HUES6 (cell line): Measurements from ENCODE around the gene SPRR1A.

Experiments
- H3K27ac ChIP-seq: 2 replicates; pipeline ENCODE4 v1.7.0; 2013; ENCODE audit warnings: low read depth, mild to moderate bottlenecking, low read length, inconsistent platforms
- H3K27me3 ChIP-seq: 2 replicates; pipeline ENCODE4 v1.6.1; 2013; ENCODE audit warnings: low read length; ENCODE audit not compliant: control insufficient read depth, insufficient read depth
- H3K36me3 ChIP-seq: 2 replicates; pipeline ENCODE4 v1.6.1; 2013; ENCODE audit warnings: low read length; ENCODE audit not compliant: control insufficient read depth, insufficient read depth
- H3K4me1 ChIP-seq: 2 replicates; pipeline ENCODE4 v1.6.1; 2013; ENCODE audit warnings: low read length; ENCODE audit not compliant: control insufficient read depth, insufficient read depth
- H3K4me3 ChIP-seq: 2 replicates; pipeline ENCODE4 v1.5.1; 2013; ENCODE audit warnings: low read depth, low read length
- H3K9ac ChIP-seq: one replicate; pipeline ENCODE4 v1.6.1; 2013; ENCODE audit warnings: mild to moderate bottlenecking, low read length
- H3K9me3 ChIP-seq: 2 replicates; pipeline ENCODE4 v1.6.1; 2013; ENCODE audit warnings: low read depth, low read length; ENCODE audit not compliant: control insufficient read depth, insufficient read depth

SPRR1A gene

DNA sequence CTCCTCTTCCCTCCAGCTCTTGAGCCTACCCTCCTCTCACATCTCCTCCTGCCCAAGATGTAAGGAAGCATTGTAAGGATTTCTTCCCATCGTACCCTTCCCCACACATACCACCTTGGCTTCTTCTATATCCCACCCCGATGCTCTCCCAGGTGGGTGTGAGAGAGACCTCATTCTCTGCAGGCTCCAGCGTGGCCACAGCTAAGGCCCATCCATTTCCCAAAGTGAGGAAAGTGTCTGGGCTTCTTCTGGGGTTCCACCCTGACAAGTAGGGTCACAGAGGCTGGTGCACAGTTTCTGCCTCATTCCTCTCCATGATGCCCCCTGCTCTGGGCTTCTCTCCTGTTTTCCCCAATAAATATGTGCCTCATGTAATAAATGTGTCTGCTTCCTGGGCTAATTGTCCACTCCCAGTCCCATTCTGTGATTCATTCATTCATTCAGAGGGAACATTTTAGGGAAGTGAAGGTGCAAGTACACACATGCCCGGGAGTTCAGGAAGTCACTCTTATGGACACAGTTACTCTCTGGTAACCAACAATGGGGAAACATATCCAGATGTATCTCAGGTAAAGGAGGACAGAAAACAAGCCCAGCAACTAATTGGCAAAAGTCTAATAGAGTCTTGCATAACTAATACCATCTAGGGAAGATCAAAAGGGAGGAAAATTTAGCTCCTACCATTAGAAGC, 11.5 kb upstream of the SPRR1A start:
- Histone ChIP-seq H3K4me3 (no peak overlapping the region), H3K4me1 (no peaks in the 10 kb centered on the region), H3K36me3 (no peaks in the 10 kb centered on the region), H3K27ac (no peak overlapping the region), H3K9ac (no peak overlapping the region), H3K9me3 (no peaks in the 10 kb centered on the region; the same call in 1 of the 2 replicates), H3K27me3 (peaks cover 8% of the 10 kb centered on the region; the same call in 1 of the 2 replicates)

DNA sequence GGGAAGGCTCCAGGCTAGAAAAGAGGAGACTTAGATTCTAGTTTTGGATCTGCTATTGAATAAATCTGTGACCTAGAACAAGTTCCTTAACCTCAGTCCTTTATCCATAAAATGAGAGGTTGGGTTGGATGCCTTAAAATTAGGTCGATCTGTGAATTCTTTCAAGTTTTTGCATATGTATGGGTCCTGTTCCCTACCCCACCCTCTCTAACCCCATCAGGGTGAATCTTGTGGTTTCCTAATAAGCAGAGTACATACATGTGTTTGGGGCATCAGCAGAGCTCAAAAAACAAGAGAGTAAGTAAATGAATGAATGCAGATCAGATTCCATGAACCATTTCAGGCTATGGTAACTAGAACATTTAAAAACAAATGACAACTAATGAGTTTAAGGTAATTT, 7.2 kb upstream of the SPRR1A start:
- no peak overlapping the region for H3K9ac ChIP-seq
- H3K27ac ChIP-seq: no peak overlapping the region
- no peaks in the 10 kb centered on the region for H3K4me1 ChIP-seq
- no peaks in the 10 kb centered on the region; the same call in 1 of the 2 replicates for H3K9me3 ChIP-seq
- H3K27me3 ChIP-seq: peaks cover 16% of the 10 kb centered on the region
- H3K4me3 ChIP-seq: no peak overlapping the region
- H3K36me3 ChIP-seq: no peaks in the 10 kb centered on the region

- Histone ChIP-seq H3K4me1 (no peaks in the 10 kb centered on the region), H3K27ac (no peak overlapping the region), H3K36me3 (no peaks in the 10 kb centered on the region), H3K9me3 (no peaks in the 10 kb centered on the region; the same call in 1 of the 2 replicates), H3K9ac (no peak overlapping the region), H3K4me3 (no peak overlapping the region), H3K27me3 (peaks cover 12% of the 10 kb centered on the region)
Observed at GRCh38 chr1:152977614-152978013, 6.3 kb upstream of the SPRR1A start.

DNA sequence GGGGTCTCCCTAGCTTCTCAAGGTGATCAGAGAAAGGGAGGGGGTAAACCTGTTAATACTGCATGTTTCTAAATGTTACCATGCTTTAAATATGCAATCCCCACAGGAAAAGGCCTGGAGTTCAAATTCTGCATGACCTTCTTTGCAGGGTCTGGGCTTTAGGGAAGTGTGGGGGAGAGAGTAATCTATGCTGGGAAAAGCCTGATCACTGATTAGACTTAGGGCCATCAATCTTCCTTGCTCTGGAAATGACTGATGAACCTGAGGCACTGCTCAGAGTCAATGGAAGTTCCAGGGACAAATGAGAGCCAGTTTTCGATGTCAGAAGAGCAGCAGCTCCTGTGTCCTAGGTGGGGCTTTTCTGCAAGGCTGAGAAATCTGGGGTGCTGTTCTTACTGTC, 3.2 kb upstream of the SPRR1A start:
- H3K27ac ChIP-seq: no peak overlapping the region
- H3K4me3 ChIP-seq: no peak overlapping the region
- H3K4me1 ChIP-seq: no peaks in the 10 kb centered on the region
- no peaks in the 10 kb centered on the region for H3K36me3 ChIP-seq
- H3K27me3 ChIP-seq: peaks cover 9% of the 10 kb centered on the region
- no peaks in the 10 kb centered on the region; the same call in 1 of the 2 replicates for H3K9me3 ChIP-seq
- no peak overlapping the region for H3K9ac ChIP-seq

GRCh38 chr1:152981146-152981871, 2.6 kb upstream of the SPRR1A start:
- Histone ChIP-seq H3K9me3 (no peaks in the 10 kb centered on the region; the same call in 1 of the 2 replicates), H3K9ac (no peak overlapping the region), H3K4me3 (no peak overlapping the region), H3K36me3 (no peaks in the 10 kb centered on the region), H3K27me3 (peaks cover 12% of the 10 kb centered on the region), H3K4me1 (no peaks in the 10 kb centered on the region), H3K27ac (no peak overlapping the region)

DNA sequence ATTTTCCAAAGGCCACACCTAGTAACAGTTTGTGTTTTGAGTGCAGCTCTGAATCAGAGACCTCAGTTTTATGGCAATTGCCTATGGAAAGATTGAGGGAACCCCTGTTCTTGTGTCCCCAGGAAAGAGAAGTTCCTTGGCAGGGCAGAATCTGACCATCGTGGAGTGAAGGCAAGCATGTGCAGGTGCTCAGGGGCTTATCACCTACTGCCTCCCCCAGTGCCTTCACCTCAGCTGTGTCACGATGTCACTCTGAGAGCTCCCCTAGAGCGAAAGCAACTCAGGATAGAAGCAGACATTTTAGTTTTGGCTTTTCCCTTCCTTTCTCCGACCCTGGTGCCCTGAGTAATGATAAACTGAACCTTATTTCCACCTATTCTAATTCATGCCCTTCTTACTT, 1.8 kb upstream of the SPRR1A start:
- H3K4me1 ChIP-seq: no peaks in the 10 kb centered on the region
- H3K27me3 ChIP-seq: peaks cover 12% of the 10 kb centered on the region
- H3K4me3 ChIP-seq: no peak overlapping the region
- H3K36me3 ChIP-seq: no peaks in the 10 kb centered on the region
- H3K9ac ChIP-seq: no peak overlapping the region
- H3K27ac ChIP-seq: no peak overlapping the region
- H3K9me3 ChIP-seq: no peaks in the 10 kb centered on the region; the same call in 1 of the 2 replicates

- Histone ChIP-seq H3K36me3 (no peaks in the 10 kb centered on the region), H3K27me3 (peaks cover 7% of the 10 kb centered on the region), H3K4me3 (no peak overlapping the region), H3K27ac (no peak overlapping the region), H3K4me1 (no peaks in the 10 kb centered on the region), H3K9ac (no peak overlapping the region), H3K9me3 (no peaks in the 10 kb centered on the region; the same call in 1 of the 2 replicates)
Observed at GRCh38 chr1:152983234-152983633, 647 bp upstream of the SPRR1A start.

DNA sequence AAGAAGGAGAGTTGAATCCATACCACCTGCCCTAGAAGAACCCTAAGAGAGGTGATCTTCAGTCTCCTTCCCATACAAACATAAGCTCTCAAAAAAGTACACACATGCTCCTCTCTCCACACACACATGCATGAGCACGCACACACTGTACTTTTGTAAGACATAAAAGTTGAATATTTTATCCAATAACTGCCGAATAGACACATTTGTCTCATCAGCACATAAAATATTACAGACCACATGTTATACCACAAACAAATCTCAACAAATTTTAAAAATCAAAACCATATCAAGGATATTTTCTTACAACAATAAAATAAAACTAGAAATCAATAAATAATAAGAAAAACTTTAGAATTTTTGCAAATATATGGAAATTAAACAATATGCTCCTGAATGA, 2.7 kb downstream of the SPRR1A start:
- Histone ChIP-seq H3K36me3 (no peaks in the 10 kb centered on the region), H3K27me3 (peaks cover 4% of the 10 kb centered on the region; the same call in 1 of the 2 replicates), H3K27ac (no peak overlapping the region), H3K4me3 (no peak overlapping the region), H3K4me1 (no peaks in the 10 kb centered on the region), H3K9me3 (no peaks in the 10 kb centered on the region; the same call in 1 of the 2 replicates), H3K9ac (no peak overlapping the region)

DNA sequence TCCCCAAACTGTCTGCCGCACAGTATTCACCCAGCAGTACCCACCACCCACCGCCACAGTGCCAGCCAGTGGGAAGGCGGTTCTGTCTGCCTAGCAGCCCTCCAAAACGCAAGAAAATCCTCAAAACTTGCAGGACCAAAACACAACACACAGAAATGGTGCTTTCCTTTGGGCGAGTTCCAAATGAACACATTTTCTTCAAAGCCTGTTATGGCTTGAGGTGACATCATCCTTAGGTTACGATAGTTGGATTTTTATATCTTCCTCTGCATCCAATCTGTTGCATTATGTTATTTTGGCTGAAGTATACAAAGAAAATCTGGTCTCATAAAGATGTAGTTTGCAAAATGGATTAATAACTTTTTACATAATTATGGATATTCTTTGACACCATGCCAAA, 9.3 kb downstream of the SPRR1A start:
- Histone ChIP-seq H3K27me3 (no peaks in the 10 kb centered on the region), H3K9ac (no peak overlapping the region), H3K36me3 (no peaks in the 10 kb centered on the region), H3K4me3 (no peak overlapping the region), H3K27ac (no peak overlapping the region), H3K4me1 (peaks cover 5% of the 10 kb centered on the region; the same call in 1 of the 2 replicates), H3K9me3 (peaks cover 4% of the 10 kb centered on the region; the same call in 1 of the 2 replicates)

DNA sequence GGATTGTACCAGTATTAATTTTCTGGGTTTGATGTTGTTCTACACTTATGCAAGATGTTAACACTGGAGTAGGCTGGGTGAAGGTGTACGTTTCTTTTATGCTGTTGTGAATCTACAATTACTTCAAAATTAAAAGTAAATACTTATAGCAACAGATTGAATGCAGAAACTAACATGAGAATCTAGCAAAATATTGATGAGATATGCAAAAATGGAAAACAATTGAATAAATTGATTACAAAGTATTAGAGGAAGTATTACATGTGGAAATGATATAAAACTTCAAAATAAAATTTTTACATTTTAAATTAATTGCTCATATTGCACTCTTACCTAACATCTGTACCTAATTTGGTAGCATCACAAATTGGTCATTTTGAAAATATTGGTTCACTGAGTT, 12.0 kb downstream of the SPRR1A start:
- Histone ChIP-seq H3K27me3 (no peaks in the 10 kb centered on the region), H3K27ac (no peak overlapping the region)

More for the DNA sequence above, 12.0 kb downstream of the SPRR1A start:
- Histone ChIP-seq H3K4me3 (no peak overlapping the region), H3K36me3 (no peaks in the 10 kb centered on the region), H3K9ac (no peak overlapping the region), H3K9me3 (peaks cover 4% of the 10 kb centered on the region), H3K4me1 (peaks cover 5% of the 10 kb centered on the region; the same call in 1 of the 2 replicates)
